Pulmonary artery endothelial cell (primary cell): ENCODE measurements around the gene USB1. TPM values are rescaled to one million over a fixed set of nuclear protein-coding genes. Genes with fewer than 3 reads are reported as not detected.

Experiments
- DNase-seq: peaks from one replicate; pipeline ENCODE4 v3.0.0-alpha.2; 2011; ENCODE audit warnings: low read depth, low spot score
- total RNA-seq: library from RNA; depleted of rRNA; stranded (reverse); fragments of >200 nt; gene quantifications from 2 replicates; pipeline ENCODE4 v1.2.3, GENCODE V29; 2014

The USB1 gene
- total RNA-seq, 1 donor from 2014 or later, result 37.3 TPM

DNA sequence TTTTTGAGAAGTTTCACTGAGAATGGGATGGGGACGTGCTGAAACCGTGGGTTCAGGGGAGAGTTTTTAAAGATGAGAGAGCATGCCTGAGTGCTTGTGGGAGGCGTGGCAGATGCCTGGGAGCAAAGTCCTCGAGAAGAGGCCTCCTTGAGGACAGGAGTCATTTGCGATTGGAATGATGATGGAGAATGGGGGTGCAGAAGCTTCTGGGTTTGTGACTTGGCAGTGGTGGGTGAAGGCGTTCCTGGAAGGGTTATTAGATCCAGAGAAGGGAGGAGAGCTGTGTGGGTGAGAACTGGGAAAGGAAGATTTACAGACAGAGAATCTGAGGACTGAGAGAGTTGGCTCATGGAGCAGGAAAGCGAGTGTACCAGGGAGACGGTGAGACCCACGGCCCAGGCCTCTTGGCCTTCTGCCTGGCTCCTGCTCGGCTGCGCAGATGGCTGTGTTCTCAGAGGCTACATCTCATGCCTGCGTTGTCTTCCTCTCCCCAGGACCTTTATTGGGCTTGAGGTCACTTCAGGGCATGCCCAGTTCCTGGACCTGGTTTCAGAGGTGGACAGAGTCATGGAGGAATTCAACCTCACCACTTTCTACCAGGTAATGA, 15.7 kb downstream of the USB1 start:
- DNase-seq, result no peak

DNA sequence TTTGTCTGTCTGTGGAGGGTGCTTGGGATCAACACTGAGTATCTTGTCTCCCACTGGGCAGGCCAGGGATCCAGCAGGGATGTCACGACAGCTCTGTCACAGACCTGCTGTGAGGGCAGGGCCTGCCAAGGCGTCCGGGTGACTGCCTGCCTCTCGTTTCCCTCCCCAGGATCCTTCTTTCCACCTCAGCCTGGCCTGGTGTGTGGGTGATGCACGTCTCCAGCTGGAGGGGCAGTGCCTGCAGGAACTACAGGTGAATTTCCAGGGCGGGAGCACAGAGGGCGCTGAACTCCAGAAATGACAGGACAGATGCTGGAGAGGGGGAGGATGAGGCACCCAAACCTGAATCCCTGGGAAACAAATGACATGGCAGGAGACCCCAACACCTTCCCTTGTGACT, 17.6 kb downstream of the USB1 start:
- DNase-seq, result no peak

DNA sequence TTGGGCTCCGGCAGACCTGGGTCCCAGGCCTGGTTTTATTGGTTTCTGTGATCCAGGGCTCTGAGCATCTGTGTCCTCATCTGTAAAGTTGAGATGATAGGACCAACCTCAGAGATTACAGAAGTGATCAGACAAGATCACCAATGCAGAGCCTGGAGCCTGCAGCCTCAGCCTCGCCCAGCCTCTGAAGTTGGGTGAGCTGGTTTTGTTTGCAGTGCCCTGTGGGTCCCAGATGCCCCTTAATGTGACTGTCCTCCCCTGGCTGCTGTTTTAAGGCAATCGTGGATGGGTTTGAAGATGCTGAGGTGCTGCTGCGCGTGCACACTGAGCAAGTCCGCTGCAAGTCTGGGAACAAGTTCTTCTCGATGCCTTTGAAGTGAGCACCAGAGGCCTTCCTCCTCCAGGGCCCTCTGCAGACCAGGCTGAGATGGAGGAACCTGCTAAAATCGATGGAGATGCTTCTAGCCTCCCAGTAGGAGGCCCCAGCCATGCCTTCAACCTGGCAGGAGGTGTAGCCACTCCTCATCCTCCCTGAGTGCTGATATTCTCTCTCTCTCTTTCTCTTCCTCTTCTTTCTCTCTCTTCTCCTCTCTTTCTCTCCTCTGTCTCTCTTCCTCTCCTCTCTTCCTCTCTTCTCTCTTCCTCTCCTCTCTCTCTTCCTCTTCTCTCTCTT, 18.8 kb downstream of the USB1 start:
- no peak for DNase-seq

DNA sequence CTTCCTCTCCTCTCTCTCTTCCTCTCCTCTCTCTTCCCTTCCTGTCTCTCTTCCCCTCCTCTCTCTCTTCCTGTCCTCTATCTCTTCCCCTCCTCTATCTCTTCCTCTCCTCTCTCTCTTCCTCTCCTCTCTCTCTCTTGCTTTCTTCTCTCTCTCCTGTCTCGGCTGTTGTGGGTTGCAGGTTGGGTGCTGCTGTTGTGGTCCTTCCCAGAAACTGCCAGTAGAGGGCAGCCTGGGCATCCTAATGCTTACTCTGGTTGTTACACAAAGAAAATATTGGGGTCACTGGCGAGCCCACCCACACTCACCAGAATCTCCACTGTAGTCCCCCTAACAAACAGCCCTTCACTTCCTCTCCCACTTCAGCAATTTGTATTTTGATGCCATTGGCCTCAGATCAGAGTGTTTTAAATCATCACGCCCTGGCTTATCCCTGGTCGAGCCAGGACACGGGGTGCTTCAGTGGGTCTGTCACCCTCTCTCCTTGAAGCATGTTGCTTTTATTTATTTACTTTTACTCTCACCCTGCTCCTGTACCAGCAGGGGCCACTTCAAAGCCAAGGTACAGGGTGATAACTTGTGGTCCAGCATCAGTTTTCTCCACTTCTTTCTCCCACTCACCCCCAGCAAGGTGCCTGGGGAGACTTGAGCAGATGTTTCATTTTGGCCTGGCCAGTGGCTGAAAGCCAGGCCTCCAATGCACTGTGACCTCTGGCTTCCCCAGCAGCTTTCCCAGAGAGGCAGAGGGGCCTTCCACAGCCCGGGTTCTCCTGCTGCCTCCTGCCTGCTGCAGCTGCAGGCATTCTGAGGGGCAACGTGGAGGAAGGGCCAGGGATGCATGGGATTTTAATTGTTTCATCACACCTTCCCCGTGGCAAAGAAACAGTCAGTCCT, 19.7 kb downstream of the USB1 start:
- no peak for DNase-seq

DNA sequence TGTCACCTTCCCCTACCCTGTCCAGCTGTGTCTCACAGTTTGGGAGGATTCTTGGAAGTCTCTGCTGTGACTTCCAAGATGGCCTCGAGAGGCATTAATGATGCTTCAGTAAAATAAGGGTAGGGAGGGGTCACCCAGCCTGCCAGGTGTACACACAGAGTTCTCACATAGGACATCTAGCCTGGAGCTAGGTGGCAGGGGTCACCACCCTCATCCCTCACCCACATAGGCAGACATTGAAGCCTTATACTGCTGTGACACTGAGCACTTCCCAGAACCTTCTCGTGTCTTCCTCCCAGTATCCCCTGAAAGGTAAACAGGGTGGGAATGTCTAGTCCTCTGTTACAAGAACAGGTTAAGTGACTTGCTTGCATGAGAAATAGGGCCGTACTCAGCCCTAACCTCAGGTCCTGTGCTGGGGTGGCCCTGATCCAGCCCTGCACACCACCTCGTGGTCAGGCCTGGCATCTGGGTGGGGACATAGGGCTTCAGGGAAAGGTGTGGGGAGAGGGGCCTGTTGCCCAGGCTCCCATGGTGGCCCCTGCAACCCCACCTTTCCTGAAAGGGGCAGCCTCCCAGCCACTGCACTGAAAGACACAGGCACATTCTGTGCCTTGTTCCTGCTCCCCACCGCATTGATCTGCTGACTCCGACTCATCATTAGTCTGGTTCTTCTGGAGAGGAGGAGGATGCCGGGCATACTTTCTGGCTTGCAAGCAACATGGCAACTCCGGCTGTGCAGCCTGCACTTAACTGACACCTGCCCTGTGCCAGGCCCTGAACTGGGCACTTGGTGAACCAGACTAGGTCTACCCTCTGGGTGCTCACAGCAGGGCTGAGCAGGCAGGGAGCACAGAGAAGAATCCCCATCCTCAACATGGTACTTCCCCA, 20.7 kb downstream of the USB1 start:
- DNase-seq, result no peak

DNA sequence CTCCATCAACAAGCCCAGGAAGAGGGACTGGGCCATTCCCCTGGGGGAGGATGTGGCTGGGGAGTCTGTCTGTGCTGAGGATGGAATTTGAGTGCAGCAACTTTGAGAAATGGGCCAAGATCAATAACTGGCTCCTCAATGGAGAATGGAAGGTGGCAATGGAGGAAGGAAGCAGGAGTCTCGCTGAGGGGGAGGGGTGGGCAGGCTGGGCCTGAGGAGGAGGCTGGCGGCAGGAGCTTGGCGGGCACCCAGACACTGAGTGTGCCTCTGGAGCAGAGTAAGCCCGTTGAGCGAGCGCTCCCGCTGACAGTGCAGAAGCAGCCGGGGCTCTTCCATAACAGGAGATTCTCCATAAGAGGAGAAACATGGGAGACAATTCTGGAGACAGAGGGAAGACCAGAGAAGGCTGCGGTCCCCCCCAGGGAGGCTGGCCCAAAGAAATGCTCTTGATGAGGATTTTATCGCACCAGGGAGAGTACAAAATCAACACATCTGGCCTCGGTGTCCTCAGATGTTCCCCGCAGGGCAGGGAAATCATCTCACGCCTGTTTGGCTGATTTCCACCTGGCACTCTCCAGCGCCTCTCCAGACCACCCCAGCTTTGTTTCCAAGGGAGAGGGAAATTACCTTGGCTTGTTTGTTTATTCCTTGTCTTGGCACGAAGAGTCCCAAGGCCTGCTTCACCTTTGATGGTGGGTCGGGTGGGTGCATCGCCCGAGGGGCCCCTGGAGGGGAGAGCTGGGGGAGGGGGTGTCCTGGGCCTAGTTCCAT, 21.6 kb downstream of the USB1 start:
- DNase-seq, result no peak

DNA sequence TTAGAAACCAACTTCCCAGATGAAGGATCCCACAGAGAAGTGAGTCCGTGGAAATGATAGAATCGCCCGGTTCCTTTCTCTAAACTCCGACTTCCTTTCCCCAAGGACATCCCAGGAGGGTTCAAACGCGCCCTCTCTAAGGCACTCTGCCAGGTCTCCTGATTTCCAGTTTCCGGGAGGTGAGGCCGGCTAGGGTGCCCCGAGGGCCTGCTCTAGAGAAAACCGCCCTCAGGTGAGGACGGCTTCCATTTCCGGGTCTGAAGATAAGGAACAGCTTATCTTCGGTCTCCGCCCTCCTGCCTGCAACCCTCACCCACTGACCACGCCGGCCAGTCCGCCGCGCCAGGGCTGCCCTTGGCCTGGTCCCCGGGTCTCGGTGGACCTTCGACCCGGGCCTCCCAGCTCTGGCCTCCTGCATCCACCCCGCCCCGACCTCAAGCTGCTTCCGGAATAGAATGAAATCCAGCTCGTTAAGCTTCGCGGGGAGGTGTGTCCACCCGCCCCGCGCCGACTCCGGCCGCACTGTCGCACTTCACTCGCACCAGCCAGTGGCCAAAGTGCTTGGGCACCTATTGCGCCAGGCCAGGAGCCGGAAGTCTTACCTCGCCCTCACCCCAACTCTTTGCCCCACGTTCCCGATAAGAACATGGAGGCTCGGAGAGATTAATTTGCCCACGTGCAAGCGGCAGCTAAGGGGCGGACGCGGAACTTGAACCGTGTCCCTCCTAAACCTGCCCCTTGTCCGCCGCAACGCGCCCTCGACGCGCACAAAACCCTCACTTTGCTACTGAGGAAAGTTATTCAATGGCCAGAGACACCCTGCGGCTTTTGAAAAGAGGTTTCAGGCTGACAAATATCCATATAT, 23.5 kb downstream of the USB1 start:
- DNase-seq, result no peak

DNA sequence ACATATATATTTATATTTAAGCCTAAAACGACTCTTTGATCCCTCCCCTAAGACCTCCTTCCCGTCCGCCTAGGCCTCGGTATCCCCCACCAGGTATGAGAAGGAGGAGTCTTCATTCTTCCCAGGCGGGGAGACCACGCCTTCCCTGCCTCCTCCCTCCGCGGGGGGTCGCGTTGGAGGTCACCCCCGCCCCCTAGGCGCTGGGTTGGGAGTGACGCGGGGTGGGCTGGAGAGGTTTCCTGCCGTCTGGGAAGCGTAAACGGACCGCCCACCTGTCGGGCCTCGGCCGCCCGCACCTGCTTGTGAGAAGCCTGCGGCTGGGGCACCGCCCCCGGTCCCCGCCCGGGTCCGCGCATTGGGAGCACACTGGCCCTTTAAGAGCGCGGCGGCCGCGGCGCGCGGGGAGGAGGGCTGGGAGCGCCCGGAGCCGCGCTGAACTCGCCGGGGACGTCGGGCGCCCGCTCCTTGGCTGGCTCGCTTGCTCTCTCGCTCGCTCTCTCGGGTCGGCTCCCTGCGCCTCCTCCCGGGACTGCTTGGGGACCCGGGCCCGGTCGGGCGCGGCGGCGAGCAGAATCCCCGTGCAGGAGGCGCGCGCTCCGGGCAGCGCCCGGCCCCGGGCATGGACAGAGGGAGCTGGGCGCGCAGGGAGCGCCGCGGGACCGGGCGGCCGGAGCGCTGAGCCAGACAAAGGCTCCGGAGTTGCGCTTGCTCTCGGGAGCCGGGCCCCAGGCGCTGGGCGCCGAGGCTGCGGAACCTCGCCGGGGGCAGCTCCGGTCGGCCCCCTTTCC, 24.3 kb downstream of the USB1 start, which contains the start of gene MMP15:
Gene MMP15 (plus strand): TSS at position 404 of the 788 bp plus-strand sequence. CDS start 597 bp downstream, outside the sequence.
- DNase-seq, result no peak

DNA sequence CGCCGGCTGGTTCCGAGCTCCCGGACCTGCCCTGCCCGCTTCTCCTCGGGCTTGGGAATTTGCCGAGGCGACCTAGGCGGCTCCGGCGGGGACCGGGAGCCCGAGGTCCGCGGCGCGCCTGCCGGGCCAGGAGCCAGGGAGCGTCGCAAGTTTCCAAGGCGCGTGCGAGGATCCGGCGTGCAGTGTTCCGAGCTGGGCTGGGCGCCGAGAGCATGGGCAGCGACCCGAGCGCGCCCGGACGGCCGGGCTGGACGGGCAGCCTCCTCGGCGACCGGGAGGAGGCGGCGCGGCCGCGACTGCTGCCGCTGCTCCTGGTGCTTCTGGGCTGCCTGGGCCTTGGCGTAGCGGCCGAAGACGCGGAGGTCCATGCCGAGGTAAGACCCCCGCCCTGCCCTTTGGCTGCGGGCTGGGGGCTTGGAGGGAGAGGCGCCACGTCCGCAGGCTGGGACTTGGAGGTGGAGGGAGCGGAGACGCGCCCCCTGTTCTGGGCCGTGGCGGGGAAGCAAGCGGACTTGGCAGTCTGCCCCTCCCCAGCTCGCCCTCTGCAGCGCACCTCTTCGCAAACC, 25.0 kb downstream of the USB1 start:
- no peak for DNase-seq

DNA sequence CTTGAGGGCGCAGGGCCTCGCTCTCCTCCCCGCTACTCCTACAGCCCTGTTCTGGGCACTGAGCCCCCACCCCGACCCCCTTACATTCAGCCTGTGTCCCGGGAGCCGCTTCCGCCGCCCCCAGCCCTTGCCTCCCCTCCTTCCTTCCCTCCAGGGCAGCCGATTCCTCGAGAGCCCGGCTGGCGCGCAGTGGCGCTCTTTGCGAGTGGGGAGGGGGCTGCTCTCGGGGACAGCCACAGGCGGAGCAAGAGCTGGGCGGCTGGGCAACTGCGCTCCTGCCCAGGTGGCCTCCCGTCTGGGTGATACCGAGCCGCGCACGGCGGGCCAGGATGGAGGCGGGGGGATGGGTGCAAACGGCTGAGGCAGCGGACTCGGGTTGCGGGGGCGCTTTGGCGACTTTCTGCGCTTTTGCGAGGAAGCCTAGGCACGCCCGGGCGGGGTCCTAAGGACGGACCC, 25.5 kb downstream of the USB1 start:
- DNase-seq, result no peak

DNA sequence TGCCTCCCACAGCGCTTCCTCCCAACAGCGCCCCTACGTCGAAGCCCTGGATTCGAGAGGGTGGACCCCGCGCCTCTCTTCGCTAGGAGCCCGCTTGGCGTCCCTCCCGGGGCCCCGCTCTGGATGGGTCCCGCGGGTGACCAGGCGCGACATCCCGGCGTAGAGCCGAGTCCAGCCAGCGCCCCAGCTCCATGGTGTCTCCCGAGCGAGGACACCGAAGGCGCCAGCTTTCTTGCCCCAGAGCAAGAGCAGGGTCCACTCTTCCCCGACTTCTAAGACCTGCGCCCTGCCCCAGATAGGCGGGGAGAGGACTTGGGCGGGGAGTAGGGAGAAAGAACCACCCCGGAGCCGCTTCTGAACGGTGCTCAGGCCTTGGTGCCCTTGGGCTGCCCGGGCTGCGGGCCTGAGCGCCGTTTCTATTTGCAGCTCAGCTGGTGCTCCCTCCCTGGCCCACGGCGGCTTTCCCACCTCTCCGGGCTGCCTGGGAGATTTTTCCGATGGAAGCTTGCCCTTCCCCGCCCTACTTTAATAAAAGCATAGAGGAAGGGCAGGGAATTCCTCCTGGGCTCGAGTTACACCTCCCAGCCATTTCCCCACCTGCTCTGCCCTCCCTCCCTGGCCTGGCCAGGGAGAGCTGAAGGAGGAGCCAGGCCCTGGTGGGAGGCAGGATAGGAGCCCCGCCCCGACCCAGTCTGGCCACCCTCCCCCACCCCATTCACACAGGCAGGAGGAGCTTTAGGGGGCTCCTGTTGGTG, 26.1 kb downstream of the USB1 start:
- no peak for DNase-seq

DNA sequence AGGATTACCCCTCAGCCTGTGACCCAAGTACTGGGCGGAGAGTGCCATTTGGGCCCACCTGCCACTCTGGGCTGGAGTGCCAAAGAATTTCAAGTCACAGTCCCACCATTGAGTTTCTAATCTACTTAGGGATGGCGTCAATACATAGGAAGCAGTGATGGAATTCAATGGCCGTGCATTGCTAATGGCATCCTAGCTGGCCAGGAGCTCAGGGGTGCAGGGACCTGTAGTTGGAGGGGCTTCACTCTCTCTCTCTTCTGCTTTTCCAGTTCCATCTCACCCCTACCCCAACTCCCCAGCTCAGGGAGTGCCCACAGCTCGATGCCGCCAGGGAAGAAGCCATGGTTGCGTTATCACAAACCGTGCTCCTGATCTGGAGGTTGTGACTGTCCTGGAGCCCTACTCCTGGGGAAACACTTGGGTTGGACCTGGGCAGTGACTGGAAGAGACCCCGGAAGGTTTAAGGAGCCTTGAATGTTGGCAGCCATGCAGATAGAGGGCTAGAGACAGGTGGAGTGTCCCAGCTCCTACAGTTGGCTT, 26.8 kb downstream of the USB1 start:
- no peak for DNase-seq

DNA sequence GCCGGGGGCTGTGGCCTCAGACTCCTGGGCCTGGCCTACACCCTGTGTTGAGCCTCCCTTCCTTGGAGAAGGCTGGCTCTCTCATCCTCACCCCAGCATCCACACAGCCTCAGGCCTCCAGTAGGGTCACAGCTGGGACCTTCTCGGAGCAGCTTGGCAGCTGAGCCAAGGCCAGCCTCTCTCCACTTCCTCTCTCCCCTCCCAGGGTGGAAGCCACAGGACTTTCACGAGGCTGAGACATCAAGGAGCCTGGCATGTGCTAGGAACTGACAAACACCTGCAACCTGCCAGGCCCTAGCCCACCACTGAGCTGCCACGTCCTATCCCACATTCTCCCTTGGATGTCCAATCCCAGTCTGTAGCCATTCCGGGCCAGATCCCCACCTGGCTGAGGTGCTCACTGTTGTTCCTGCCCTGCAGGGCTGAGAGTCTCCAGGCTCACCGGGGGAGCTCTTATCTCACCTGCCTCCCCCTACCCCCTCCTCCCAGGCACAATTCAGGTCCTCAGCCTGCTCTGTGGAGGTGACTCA, 27.4 kb downstream of the USB1 start:
- DNase-seq, result no peak

DNA sequence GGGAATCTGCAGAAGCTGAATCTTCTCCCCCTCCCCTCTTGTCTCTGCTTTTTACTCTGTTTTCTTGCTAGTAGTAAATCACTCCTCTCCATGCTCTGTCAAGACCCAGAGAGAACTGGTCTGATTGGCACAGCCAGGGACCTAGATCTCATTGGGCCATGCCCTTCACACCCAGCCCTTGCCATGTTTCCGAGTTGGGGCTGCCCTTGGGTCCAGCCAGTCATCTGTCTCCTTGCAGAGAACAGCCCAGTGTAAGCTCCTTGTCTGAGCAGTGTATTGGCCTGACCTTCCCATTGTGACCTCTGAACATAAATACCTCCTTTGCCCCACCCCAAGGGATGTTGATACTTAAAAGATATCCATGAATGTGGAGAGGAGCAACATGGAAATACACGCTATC, 28.2 kb downstream of the USB1 start:
- DNase-seq, result no peak

DNA sequence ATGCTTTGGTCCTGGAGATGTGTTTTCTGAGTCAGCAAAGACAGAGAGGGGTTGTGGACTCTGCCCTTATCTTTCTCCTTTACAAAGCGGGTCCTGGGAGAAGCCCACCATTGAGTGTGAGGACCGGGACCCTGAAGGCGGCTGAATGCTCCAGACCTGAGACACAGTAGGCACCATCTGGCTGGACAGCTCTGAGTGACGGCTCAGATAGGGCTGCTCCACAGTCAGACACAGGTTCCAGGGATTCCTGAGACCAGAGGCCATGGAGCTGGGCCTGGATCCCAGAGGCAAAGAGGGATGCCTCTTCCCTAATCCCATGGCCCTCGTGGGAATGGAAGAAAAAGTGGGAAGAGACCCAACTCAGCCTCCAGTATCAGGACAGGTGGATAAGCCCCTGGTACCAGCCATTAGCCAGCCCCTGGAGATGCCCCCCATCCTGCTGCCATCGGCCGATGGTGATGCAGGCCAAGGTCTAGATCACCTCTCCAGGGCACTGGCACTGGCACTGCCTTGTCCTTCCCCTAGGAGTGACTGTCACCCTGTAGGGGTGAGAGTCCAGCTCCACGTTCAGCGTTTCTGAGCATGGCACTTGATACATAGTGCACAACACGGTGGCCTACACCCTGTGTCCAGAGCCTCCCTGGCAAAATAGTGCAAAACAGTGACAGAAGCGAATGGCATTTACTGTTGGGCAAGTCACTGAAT, 29.1 kb downstream of the USB1 start:
- DNase-seq, result no peak

DNA sequence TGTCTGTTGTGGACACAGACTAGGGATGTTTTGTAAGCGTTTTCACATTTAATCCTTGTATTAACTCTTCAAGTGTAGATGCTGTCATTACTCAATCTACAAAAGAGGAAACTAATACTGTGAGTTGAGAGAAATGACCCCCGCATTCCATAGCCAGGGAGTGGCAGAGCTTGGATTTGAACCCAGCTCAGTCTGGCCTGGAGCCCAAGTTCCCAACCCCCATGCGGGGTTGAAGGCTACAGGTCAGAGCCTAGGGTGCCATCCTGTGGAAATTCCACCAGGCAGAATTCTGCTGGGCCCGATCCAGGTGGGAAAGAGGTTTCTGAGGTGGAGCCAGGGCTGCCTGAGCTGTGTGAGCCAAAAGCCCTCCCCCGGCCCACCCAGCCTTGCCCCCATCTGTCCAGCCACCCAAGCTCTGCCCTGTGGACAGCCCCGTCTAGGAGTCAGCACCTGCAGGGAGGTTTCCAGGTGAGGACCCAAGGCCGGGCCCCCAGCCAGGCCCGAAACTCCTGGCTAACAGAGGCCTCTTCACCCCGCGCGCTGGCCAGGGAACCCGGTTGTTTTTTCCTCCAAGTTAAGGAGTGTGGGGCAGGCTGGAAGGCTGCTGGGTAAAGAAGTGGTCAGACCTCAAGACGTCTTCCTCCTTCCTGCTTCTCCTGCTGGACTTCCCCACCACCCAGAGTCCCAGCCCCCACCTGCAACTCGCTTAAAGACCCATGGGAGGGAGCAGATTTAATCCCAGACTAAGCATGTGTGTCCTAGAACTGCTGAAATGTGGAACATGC, 30.0 kb downstream of the USB1 start:
- DNase-seq, result no peak
